ENCODE measurements around the gene NUDT16.
A peak's percentile ranks its signal among the peaks of the same experiment; 100 is the strongest.

Gene NUDT16

DNA sequence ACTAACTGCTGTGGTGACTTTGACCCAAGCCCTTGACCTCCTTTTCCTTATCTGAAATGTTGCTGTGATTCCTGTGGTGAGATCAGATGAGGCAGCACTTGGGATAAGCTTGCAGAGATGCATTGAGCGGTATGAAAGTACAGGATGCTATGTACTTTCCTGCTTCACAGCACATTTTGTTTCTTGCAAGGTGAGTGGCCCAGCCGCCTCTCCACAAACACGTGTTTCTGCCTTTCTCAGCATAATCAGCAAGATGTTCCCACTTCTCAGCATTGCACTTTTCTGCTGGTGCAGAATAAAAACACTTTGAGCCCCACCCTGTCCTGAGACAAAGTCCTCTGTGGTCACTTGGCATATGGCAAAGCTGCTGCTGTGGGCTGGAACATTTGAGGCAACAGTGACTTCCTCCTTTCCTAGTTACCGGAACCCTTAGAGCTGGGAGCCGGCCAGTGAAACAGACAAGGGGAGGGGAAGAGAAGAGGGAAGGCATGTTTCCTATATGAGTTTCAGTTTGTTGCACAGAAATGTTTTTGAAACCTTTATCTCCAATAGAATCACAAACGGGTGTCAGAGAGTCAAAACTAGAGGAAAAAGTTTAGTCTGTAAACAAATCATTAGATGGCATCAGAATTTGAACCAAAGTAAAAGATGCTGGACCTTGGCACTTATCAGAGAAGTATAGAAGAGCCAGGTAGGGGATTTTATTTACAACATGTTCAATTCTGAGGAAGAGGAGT is 5.0 kb downstream of the NUDT16 start:
- DNase-seq: peak; percentile 59

DNA sequence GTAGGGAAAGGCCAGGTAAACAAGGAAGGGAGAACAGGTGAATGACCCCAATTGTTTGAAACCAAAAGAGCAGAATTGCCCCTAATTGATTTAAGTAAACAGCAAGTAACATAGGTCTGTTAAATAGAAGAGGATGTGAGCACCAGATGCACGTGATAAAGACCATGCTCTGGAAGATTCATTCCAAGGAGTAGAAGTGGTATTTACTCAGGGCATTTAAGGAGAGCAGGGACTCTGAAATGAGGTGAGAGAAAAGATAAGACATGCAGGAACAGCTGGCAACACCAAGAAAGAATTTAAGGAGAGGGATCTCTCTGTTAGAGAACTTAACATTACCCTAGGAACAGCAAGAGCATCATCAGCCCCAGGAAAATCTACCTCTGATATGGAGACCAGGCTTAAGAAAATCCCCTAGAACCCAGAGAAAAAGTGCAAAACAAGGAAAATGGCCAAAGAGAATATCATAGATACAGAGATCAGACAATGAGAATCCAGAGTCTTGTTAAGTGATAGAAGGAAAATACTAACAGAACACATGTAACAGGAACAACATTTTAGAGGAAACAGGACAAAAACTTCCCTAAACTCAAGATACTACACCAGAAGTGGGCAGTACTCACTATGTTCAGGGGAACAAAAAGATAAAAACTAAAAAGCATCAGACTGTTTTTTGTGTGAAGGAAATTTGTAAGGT is 6.4 kb downstream of the NUDT16 start:
- DNase-seq: no peak

DNA sequence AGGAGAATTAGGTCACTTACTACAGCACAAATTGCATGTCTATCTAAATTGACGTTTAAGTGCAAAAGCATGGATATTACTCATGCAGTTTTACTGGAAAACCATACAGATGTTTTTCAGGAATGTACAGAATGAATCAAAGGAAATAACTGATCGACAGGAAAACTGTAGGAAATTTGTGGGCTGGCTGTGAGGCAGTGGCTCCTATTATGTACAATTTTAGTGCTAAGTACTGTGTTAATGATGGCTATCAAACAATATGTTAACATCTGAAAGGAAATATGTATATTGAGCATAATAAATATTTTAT is 6.9 kb downstream of the NUDT16 start:
- DNase-seq: no peak

DNA sequence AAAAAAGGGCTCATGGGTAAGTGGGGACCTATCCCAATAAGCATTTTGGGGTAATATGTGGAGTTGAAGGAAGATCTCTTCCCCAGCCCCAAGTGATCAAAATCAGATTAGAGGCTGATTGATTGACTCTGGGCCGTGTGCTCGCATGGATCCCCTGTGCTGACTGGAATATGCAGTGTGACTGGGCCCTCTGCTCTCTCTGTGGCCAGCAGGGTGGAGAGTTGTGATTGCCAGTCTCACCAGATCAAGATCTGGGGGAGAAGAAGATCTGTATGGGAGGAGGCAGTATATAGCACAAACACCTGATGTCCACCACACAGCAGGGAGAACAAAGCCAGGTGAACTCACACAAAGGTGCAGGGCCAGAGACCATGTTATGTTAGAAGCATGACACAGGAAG is 8.8 kb downstream of the NUDT16 start:
- DNase-seq: no peak

GRCh38 chr3:131393051-131393450 is 11.5 kb downstream of the NUDT16 start:
- DNase-seq: no peak

- DNase-seq: no peak
Observed at GRCh38 chr3:131393868-131394267, 12.3 kb downstream of the NUDT16 start.

GRCh38 chr3:131394400-131394799 is 12.8 kb downstream of the NUDT16 start:
- no peak for DNase-seq

DNA sequence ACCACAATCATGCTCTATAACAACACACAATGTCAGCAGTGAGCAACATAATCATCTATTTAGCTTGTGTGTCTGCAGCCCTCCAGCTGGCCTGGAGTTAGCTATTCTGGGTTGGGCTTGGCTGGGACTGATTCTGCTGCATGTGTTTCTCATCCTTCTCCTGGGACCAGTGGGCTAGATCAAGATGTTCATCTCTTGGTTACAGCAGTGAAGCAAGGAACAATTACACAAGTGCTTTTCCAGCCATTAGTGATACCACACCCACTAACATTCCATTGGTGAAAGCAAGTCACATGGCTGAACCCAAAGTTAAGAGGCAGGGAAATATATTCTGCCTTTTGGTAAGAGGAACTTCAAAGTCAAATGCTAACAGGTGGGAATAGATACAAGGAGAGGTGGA is 14.6 kb downstream of the NUDT16 start:
- DNase-seq: no peak

GRCh38 chr3:131397889-131398288 is 16.3 kb downstream of the NUDT16 start:
- no peak for DNase-seq

DNA sequence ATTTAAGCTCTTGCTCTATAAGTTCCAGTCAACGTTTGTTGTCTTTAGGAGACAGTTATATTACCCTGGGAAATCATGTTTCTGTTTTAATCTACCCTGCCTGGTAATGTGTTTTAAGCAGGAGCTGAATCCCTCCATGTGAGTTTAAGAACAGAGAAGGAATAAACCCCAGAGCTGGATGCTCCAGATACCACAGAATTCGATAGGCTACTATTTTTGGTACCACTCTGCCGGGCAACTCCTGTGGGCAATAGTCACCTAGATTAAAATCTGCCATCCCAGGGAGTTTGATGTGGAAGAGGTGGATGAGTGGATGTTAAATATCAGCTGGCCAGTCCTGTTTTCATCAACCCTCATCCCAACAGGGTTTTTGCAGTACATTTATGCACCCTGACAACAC is 20.4 kb downstream of the NUDT16 start:
- no peak for DNase-seq

- DNase-seq: no peak
Observed at GRCh38 chr3:131402391-131403039, 20.9 kb downstream of the NUDT16 start.

DNA sequence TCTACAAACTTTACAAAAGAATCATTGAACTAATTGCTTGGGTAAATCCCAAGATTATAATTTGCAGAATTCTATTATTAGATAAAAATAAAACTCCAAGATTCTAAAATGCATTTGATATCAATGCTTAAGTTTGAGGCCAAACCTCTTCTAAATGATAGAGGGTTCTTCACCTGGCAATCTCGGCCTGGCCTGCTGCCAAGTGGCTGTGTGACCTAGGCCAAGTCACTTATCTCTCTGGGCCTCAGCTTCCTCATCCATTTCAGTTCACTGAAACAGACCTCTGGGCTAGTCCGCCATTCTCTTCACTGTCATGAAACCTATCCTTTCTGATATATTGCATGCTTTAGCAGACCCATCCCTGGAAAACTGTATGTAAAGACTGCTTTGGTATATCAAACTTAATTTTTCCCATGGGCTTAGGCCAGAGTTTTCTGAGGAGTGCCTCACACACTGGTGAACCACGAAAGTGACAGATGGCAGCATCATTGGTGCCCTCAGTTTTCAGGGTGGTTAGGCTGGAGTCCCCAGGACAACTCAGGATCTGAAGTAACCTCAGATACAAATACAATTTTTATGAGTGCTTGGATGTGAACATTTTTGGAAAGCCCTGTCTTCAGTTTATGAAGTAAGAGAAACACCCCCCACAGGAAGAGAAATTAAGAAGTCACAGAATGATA is 21.8 kb downstream of the NUDT16 start:
- DNase-seq: no peak

DNA sequence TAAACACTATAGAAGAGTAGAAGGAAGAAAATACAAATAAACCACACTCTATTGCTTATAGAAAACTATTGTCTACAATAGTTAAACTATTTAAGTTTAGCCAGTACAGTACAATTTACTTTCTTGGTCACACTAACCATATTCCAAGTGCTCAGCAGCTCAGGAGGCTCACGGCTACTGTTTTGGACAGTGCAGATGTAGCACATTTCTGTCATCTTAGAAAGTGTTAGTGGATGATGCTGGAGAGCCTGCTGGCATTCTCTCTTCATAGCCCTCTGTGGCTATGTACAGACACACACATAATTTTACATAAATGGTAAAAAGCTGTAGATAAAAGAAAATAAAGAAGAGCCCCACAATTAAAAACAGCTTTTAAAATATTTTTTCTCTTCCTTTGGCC is 23.8 kb downstream of the NUDT16 start:
- no peak for DNase-seq

DNA sequence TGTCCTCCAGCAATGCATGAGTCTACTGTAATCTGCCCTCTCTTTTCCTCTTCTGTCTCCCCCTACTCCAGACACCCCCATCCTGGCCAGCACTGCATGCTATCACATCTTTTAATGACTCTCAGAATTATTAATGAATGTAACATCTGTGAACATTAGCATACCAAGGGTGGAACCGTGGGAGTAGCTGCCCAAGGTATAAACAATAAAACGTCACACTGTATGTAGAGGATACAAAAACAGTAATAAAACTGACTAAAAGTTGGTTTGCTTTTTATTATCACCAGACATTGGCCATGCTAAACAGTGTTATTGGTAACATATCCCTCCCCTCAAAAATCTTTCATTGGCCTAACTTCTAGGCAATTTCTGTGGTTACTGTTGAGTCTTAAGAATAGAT is 24.7 kb downstream of the NUDT16 start:
- no peak for DNase-seq

DNA sequence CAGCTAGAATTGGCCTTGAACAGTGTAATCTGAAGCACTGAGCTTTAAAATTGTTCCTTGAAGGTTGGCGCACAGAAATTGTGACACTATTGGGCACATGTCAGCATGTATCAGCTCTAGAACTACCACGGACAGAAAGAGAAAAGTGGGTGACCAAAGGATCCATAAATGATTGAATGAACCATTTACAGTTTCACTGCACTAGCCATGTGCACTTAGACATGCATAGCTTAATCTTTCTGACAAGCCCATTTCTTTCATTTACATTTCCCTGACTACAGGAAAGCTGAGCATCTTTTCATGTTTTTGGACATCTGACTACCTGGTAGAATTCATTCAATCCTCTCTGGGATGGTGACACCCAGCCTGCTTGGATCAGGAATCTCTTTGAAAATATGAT is 36.2 kb downstream of the NUDT16 start:
- DNase-seq: no peak

DNA sequence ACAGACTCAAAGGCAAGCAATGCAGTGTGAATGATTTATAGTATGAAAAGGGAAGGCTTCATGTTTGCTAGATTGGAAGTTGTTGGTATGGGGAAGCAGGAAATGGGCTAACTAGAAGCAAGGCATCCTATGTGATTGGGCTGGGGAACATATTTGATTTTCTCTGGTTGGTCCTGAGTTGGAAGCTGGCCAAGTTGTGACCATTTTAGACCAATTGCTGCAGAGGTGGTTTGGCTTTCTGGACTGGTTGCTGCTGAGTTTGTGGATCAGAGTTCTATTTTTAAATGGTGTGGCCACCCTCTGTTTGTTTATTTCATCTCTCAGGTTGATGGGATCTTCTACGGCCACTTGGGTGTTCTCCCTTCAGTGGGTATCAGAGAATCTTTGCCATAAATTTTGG is 39.7 kb downstream of the NUDT16 start:
- no peak for DNase-seq

DNA sequence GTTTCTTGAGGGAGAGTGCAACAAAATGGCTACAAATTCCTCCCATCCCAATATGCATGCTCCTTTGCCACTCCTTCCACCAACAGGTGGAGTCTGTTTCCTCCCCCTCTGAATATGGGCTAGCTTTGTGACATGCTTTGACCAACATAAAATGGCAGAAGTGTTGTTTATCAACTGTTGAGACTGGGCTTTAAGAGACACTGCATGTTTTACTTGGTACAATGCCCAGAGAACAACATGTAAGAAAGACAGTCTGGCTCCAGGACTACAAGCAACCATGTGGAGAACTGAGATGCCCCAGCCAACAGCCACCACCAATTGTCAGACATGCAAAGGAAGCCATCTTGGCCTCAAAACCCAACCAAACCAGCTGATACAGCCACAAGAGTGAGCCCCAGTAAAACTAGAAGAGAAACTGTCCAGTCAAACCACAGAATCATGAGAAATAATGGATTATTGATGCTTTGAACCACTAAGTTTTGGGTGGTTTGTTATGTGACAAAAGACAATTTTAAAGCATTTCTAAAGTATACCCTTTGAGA is 40.5 kb downstream of the NUDT16 start:
- no peak for DNase-seq

DNA sequence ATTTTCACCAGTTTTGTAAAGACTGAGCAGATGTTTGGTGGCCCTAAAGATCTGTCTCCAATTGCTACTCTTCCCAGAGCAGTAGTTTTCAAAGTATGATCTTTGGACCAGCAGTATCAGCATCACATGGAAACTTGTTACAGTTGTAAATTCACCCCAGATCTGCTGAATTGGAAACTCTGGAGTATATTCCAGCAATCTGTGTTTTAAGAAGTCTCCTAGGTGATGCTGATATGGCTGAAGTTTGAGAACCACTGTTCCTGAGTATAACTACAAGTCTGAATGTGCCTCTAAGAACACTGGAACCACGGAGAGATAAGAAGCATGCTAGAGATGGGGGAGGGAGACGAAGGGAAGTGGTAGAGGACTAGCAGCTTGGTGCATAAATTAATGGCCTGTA is 45.7 kb downstream of the NUDT16 start:
- DNase-seq: no peak

- no peak for DNase-seq
Observed at GRCh38 chr3:131431754-131432153, 50.2 kb downstream of the NUDT16 start.

GRCh38 chr3:131432441-131432840 is 50.9 kb downstream of the NUDT16 start:
- no peak for DNase-seq

- no peak for DNase-seq
Observed at GRCh38 chr3:131435000-131435399, 53.4 kb downstream of the NUDT16 start.
